ENCODE measurements around the gene SRGAP2. TPM values are rescaled to one million over a fixed set of nuclear protein-coding genes. Genes with fewer than 3 reads are reported as not detected.
"Not testable (repeated sequence)": the region's sequence is repeated elsewhere in the genome, so short reads cannot be mapped to it uniquely, and the experiment has no call there.

SRGAP2 gene
- total and polyA plus RNA-seq, 7 donors, result 1.6 to 60.4 (median 27.8) TPM

DNA sequence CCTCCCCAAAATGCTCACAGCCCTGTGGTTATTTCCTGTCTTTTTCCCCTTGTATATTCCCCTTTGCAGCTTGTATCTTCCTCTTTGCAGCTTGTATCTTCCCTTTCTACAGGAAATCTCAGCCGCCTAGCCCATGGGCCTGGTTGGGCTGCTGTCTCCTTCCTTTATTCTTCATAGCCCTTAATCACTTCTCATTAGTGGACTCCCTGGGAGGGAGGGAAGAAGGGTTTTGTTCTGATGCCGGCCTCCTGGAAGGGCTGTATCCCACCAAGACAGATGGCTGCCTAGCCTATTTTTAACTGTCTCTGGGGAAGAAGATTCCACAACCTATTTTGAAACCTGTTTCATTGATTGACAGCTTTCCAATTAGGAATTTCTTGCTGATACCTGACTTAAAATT lies 31.8 kb downstream of the SRGAP2 start:
- H3K27me3 ChIP-seq; H3K4me3 ChIP-seq; H3K9me3 ChIP-seq; DNase-seq; H3K36me3 ChIP-seq; H3K27ac ChIP-seq; intact Hi-C loops (cut with DNase I); H3K4me1 ChIP-seq: not testable (repeated sequence)
- WGBS, 2 donors, result no CpG with 5 or more reads among the region's 2 CpGs

DNA sequence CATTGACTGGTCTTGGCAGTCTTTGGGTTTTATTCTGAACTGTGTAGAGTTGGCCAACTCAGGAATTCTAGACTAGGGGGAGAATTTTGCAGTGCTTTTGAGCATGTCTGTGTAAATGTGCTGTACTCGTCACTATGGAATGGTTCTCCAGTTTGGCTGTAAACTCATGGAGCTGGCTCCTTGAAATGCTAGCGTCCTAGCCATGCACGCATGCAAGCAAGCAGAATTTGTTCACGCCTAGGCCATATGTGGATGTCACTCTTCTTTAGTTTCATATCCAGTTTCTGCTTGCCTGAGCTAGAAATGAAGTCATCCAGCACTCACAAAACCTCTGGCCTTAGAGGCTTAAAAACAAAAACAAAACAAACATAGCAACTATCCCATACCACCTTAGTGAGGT lies 36.9 kb downstream of the SRGAP2 start:
- intact Hi-C loops (cut with DNase I); H3K4me3 ChIP-seq; H3K4me1 ChIP-seq; H3K27ac ChIP-seq; H3K9me3 ChIP-seq; DNase-seq; H3K27me3 ChIP-seq; H3K36me3 ChIP-seq: not testable (repeated sequence)
- 77 to 95% methylated on average over 4 of the region's 4 CpGs for WGBS, 2 donors

DNA sequence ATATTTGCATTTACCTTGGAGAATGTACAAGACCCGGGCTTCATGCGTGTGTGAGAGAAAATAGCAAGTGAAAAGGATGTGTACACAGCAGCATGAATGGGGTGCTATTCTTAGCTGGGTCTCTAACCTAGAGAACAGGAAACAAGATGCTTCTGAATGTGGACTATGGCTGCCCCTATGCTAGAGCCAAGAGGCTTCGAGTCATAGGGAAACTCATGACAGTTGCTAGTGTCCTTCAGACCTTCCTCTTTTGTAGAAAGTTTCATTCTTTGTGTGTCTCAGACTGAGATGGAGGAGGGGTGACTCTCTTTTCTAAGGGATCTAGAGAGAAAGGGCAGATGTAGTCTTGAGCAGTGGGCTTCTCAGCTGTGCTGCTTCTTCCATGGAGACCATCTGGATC lies 40.0 kb downstream of the SRGAP2 start:
- H3K27ac ChIP-seq; H3K27me3 ChIP-seq; H3K9me3 ChIP-seq; H3K4me1 ChIP-seq; DNase-seq; intact Hi-C loops (cut with DNase I); H3K4me3 ChIP-seq; H3K36me3 ChIP-seq: not testable (repeated sequence)
- WGBS, 2 donors, result 32 to 54% methylated on average over 1 to 3 of the region's 3 CpGs

DNA sequence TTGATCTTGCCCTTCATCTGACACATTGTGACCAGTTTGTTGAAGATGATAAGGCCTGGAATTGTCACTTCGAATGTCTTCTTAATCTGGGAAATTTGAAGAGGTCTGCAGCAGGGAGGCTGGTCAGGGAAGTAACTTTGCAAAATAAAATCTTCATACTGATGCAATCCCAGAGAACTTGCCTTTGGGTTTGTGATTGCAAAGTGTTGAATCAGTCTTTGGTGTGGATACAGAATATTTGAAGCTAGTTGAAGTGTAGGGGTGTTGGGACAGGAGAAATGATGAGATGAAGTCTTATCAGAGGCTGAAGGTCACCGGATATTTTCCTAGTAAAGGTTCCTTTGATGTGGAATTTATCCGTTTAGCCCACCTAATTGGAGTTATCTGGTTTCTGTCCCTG lies 42.1 kb downstream of the SRGAP2 start:
- WGBS, 2 donors, result 79 to 95% methylated on average over 1 of the region's 3 CpGs
- intact Hi-C loops (cut with DNase I); H3K36me3 ChIP-seq; H3K27me3 ChIP-seq; H3K27ac ChIP-seq; H3K9me3 ChIP-seq; H3K4me1 ChIP-seq; H3K4me3 ChIP-seq; DNase-seq: not testable (repeated sequence)

DNA sequence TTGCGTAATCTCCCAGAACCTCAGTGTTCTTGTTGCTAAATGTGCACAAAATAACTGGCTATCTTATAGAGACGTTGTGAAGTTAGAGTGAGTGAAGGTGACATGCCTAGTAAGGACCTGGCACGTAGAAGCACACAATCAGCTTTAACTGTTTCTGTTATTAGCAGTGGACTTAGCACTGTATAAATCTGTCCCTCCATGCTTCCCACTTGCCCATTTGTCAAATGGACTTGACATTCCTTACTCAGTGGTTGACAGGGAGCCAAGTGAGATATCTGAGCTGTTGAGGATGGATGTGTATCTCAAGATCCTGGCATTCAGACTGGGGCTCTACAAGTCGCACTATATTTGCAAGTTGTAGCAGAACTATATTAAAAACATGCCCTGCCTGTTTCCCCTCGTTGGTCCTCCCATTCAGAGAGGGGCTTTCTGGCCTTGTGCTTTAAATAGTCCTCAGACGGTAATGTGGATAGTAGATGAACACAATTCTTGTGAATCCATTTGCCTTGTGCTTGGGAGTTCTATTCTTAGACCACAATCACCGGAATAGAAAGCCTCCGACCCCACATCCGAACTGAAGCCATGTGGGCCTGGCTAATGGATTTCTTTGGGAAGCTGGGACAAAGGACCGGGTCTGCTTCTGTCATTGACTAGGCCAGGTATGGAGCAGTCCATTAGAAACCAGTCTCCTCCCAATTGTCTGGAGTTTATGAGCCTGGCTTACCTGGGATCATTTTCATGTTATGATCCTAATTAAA lies 43.0 kb downstream of the SRGAP2 start:
- H3K27me3 ChIP-seq; H3K9me3 ChIP-seq; intact Hi-C loops (cut with DNase I); H3K4me3 ChIP-seq; H3K36me3 ChIP-seq; H3K4me1 ChIP-seq; H3K27ac ChIP-seq; DNase-seq: not testable (repeated sequence)
- no CpG with 5 or more reads among the region's 10 CpGs for WGBS, 2 donors

DNA sequence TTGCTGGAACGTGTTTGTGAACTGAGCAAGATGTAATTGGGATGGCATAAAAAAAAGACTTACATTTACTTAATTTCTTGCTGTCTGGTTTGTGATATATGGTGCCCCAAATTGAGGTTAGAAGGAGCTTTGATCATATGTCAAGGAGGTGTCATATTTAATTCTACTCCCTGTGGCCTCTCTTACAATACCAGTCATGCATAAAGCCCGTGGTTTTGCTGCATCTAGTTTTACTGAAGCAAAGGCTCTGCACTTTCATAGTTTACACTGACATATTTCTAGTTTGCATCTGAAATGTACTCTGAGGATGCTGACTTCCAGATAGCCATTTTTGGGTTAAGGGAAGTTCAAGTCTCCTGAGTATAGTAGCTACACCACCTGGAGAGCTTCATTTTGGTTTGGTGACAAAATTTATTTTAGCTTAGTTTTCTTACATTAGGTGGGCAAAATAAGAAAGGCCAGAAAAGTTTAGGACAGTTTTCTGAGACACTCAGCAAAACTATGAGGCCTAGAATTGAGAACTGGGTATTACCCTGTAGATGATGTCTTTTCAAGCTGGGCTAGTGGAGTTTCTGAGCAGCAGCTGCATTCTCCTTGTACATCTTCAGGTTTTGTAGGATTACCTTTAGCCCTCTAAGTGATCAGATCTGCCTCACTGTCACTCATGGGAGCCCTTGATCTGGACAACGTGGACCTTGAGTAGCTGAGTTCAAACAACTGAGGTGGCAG lies 47.8 kb downstream of the SRGAP2 start:
- H3K27me3 ChIP-seq; H3K27ac ChIP-seq; DNase-seq; intact Hi-C loops (cut with DNase I); H3K4me3 ChIP-seq; H3K4me1 ChIP-seq; H3K9me3 ChIP-seq; H3K36me3 ChIP-seq: not testable (repeated sequence)
- WGBS, 2 donors, result 65 to 87% methylated on average over 2 of the region's 3 CpGs

DNA sequence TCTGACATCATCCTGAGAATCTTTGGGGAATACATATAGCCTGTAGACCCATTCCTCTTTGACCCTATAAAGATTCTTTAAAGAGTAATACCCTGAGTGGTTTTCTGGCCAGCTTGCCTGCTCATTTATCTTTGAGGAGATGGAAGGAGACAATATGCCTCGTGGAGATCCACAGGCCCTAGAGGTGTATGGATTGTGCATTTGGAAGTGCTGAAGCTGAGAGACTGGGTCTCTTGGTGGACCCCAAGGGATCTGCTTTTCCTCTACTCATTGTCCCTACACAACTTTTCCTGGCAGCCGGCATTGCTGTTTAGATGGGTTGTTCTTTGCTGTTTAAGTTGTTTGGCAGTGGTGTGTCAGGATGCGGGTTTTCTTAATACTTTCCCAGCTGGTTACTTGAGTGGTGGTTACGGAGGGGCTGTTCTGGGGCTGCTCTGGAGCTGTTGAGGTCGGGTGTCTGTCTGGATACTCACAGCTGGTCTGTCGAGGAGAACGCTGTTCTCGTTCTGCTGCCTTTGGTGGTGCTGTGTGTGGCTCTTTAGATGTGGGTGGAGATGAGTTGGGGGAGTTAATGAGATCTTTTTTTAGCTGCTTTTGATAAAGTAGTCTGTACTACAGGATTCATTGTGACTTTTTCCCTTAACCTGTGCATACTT lies 49.5 kb downstream of the SRGAP2 start:
- H3K4me3 ChIP-seq; H3K27me3 ChIP-seq; H3K27ac ChIP-seq; intact Hi-C loops (cut with DNase I); H3K9me3 ChIP-seq; H3K36me3 ChIP-seq; H3K4me1 ChIP-seq; DNase-seq: not testable (repeated sequence)
- 32 to 81% methylated on average over 6 to 7 of the region's 8 CpGs for WGBS, 2 donors

Other genes with a start within 250 kb of the SRGAP2 start
- gene RAB7B, start 200.1 kb upstream of the SRGAP2 start, total RNA-seq, result 1 to 10 TPM in 3 of 4 donors, under 1 TPM in 1; 0.27 to 5.3 (median 2.0) TPM
- gene RAB7B, start 200.1 kb upstream of the SRGAP2 start, polyA plus RNA-seq, result 1 to 10 TPM in 2 of 3 donors, under 1 TPM in 1; 0.69 to 2.1 (median 1.2) TPM
- gene CTSE, start 179.6 kb upstream of the SRGAP2 start, total RNA-seq, result not detected
- gene CTSE, start 179.6 kb upstream of the SRGAP2 start, polyA plus RNA-seq, result 1 to 10 TPM; 4.4 to 9.0 (median 8.6) TPM
- gene RHEX, start 150.4 kb upstream of the SRGAP2 start, total RNA-seq, result 1 to 10 TPM in 1 of 4 donors, not detected in 3; 3.6 TPM
- gene RHEX, start 150.4 kb upstream of the SRGAP2 start, polyA plus RNA-seq, result 1 to 10 TPM in 1 of 3 donors, under 1 TPM in 1, not detected in 1; 0.54 to 2.4 TPM
- gene AVPR1B, start 86.2 kb upstream of the SRGAP2 start, total RNA-seq, result under 1 TPM in 1 of 4 donors, not detected in 3; 0.36 TPM
- under 1 TPM in 1 of 3 donors, not detected in 2; 0.23 TPM for gene AVPR1B, start 86.2 kb upstream of the SRGAP2 start, polyA plus RNA-seq
- under 1 TPM in 3 of 4 donors, not detected in 1; 0.71 to 0.95 (median 0.83) TPM for gene FAM72A, start 702 bp upstream of the SRGAP2 start, total RNA-seq
- 1 to 10 TPM in 2 of 3 donors, under 1 TPM in 1; 0.92 to 4.9 (median 1.8) TPM for gene FAM72A, start 702 bp upstream of the SRGAP2 start, polyA plus RNA-seq